ENCODE data around the gene KANSL1L. TPM values are rescaled to one million over a fixed set of nuclear protein-coding genes. Genes with fewer than 3 reads are reported as not detected.

The KANSL1L gene
- total RNA-seq, 4 donors from 2014 or later = 35.5 to 75.7 (median 49.1) TPM

- TF ChIP-seq, protein P1, sequence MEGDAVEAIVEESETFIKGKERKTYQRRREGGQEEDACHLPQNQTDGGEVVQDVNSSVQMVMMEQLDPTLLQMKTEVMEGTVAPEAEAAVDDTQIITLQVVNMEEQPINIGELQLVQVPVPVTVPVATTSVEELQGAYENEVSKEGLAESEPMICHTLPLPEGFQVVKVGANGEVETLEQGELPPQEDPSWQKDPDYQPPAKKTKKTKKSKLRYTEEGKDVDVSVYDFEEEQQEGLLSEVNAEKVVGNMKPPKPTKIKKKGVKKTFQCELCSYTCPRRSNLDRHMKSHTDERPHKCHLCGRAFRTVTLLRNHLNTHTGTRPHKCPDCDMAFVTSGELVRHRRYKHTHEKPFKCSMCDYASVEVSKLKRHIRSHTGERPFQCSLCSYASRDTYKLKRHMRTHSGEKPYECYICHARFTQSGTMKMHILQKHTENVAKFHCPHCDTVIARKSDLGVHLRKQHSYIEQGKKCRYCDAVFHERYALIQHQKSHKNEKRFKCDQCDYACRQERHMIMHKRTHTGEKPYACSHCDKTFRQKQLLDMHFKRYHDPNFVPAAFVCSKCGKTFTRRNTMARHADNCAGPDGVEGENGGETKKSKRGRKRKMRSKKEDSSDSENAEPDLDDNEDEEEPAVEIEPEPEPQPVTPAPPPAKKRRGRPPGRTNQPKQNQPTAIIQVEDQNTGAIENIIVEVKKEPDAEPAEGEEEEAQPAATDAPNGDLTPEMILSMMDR (IDR thresholded peaks at IDR 0.05; ENCODE audit: low read depth) = no peak
These were observed 78.4 kb downstream of the KANSL1L start for GRCh38 chr2:210092791-210093190.

DNA sequence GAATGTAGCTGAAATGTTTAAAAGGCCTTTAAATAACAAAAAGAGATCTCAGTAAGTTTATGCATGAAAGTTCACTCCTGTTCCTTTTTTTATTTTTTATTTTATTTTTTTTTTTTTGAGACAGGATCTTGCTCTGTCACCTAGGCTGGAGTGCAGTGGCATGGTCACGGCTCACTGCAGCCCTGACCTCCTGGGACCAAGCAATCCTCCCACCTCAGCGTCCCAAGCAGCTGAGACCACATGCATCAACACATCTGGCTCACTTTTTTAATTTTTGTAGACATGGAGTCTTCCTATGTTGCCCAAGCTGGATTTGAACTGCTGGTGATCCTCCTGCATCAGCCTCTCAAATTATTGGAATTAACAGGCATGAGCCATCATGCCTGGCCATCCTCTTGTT is 84.3 kb downstream of the KANSL1L start:
- TF ChIP-seq, protein P1 (IDR thresholded peaks at IDR 0.05; ENCODE audit: low read depth) = no peak

DNA sequence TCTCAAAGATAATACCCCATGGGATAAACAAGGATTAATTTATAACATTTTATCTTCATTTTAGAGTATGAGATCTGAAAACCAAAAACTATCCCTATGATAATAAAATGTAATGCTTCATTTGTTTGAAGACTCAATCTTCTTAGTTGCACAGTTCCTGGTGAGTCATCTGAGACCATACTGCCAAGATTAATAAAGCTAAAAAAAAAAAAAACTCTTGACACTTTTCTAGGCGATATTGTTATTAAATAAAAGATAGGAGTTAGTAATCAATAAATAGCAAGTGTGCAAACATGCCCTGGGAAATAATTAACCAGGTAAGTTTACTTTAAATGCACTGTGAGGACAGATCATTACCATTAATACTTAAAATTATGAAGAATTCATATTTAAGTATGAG is 84.9 kb downstream of the KANSL1L start:
- TF ChIP-seq, protein P1 (IDR thresholded peaks at IDR 0.05; ENCODE audit: low read depth) = no peak

- TF ChIP-seq, protein P1 (IDR thresholded peaks at IDR 0.05; ENCODE audit: low read depth) = no peak
These were observed 98.2 kb downstream of the KANSL1L start for GRCh38 chr2:210072922-210073509.

DNA sequence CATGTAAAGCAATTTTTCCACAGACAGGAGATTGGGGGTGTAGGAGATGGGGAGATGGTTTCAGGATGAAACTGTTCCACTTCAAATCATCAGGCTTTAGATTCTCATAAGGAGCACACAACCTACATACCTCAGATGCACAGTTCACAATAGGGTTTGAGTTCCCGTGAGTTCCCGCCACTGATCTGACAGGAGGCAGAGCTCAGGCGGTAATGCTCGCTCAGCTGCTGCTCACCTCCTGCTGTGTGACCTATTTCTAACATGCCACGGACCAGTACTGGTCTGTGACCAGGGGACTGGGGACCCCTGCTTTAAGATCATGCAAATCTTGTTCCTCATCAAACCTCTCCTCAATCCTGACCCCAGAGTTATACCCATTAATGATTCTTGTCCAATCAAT is 98.7 kb downstream of the KANSL1L start:
- TF ChIP-seq, protein P1 (IDR thresholded peaks at IDR 0.05; ENCODE audit: low read depth) = no peak

DNA sequence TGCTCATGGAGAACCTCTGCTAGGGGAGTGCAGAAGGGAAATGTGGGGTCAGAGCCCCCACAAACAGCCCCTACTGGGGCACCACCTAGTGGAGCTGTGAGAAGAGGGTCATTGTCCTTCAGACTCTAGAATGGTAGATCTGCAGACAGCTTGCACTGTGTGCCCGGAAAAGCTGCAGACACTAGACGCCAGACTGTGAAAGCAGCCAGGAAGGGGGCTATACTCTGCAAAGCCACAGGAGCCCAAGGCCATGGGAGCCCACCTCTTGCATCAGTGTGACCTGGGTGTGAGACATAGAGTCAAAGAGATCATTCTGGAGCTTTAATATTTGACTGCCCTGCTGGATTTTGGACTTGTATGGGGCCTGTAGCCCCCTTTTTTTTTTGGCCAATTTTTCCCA is 107.9 kb downstream of the KANSL1L start:
- TF ChIP-seq, protein P1 (IDR thresholded peaks at IDR 0.05; ENCODE audit: low read depth) = no peak

DNA sequence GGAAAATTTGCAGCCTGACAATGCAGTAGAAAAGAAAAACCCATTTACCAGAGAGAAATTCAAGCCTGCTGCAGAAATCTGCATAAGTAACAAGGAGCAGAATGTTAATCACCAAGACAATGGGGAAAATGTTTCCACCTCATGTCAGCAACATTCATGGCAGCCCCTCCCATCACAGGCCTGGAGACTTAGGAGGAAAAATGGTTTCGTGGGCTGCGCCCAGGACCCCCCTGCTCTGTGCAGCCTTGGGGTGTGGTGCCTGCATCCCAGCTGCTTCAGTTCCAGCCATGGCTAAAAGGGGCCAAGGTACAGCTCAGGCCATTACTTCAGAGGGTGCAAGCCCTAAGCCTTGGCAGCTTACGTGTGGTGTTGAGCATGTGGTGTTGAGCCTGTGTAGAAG is 115.4 kb downstream of the KANSL1L start:
- TF ChIP-seq, protein P1 (IDR thresholded peaks at IDR 0.05; ENCODE audit: low read depth) = no peak

Data from subcutaneous adipose tissue (tissue), 4 donors.